ENCODE measurements around the gene FIZ1.

The FIZ1 gene

GRCh38 chr19:55544776-55545439 lies 54.4 kb downstream of the FIZ1 start:
- H3K4me3 ChIP-seq (ENCODE audit: low read depth, low read length), result no peak overlapping the region
- TF ChIP-seq CTCF (IDR thresholded peaks at IDR 0.05; ENCODE audit: borderline replicate concordance, insufficient read depth, low read depth, low read length), result no peak

GRCh38 chr19:55544014-55544413 lies 55.3 kb downstream of the FIZ1 start:
- no peak for TF ChIP-seq CTCF (IDR thresholded peaks at IDR 0.05; ENCODE audit: borderline replicate concordance, insufficient read depth, low read depth, low read length)
- no peak overlapping the region for H3K4me3 ChIP-seq (ENCODE audit: low read depth, low read length)

GRCh38 chr19:55543567-55543966 lies 55.8 kb downstream of the FIZ1 start:
- no peak overlapping the region for H3K4me3 ChIP-seq (ENCODE audit: low read depth, low read length)
- no peak for TF ChIP-seq CTCF (IDR thresholded peaks at IDR 0.05; ENCODE audit: borderline replicate concordance, insufficient read depth, low read depth, low read length)

- H3K4me3 ChIP-seq (ENCODE audit: low read depth, low read length), result no peak overlapping the region
- TF ChIP-seq CTCF (IDR thresholded peaks at IDR 0.05; ENCODE audit: borderline replicate concordance, insufficient read depth, low read depth, low read length), result no peak
Observed at GRCh38 chr19:55542292-55542855, 56.9 kb downstream of the FIZ1 start.

Data from GM12875 (cell line).